Panc1 (cell line): ENCODE results near the gene ARFIP2. TPM values are rescaled to one million over a fixed set of nuclear protein-coding genes. Genes with fewer than 3 reads are reported as not detected.
A peak's percentile ranks its signal among the peaks of the same experiment; 100 is the strongest.

Experiments used
- ATAC-seq: fragments of 200-7000 bp; cut with Tn5 transposase; 2 replicates; pipeline ENCODE4 v1.9.1; 2020; ENCODE audit warnings: mild to moderate bottlenecking, moderate library complexity
- BruUV-seq: library from RNA; stranded (reverse); fragments of 400-500 nt; replicated peaks from 2 replicates; lab custom pipeline; 2021; lab: Mats Ljungman, UMichigan
- CTCF ChIA-PET: fragments of 300-600 bp; sonication (Branson Sonifier 250); formaldehyde crosslinking; loops from one replicate; lab custom pipeline; 2022; ENCODE audit warnings: antibody characterized with exemption; lab: Charles Lee
- POLR2A ChIA-PET: fragments of 300-600 bp; sonication (Branson Sonifier 250); formaldehyde crosslinking; loops from one replicate; lab custom pipeline; 2022; ENCODE audit warnings: antibody characterized with exemption; lab: Charles Lee
- DNase-seq: peaks from one replicate; pipeline ENCODE4 v3.0.0-alpha.2; 2010; ENCODE audit warnings: low read depth, low spot score
- H3K27ac ChIP-seq: 2 replicates; pipeline ENCODE4 v1.5.1; 2011; ENCODE audit warnings: mild to moderate bottlenecking, low read length, inconsistent platforms
- H3K27me3 ChIP-seq: fragments of 200-500 bp; sonication (Bioruptor generic); 2 replicates; pipeline ENCODE4 v1.6.0; 2014; ENCODE audit warnings: low read length, inconsistent platforms; ENCODE audit not compliant: control insufficient read depth, insufficient read depth
- H3K36me3 ChIP-seq: fragments of 200-500 bp; sonication (Bioruptor generic); 2 replicates; pipeline ENCODE4 v1.5.1; 2014; ENCODE audit warnings: inconsistent platforms, mild to moderate bottlenecking, low read length, moderate library complexity; ENCODE audit not compliant: control insufficient read depth, insufficient read depth
- H3K4me1 ChIP-seq: 2 replicates; pipeline ENCODE4 v1.5.1; 2011; ENCODE audit warnings: inconsistent platforms, mild to moderate bottlenecking, low read length, moderate library complexity; ENCODE audit not compliant: control insufficient read depth, insufficient read depth
- H3K4me3 ChIP-seq, 2 experiments: 2 replicates each; pipeline ENCODE4 v1.5.1; 2011 to 2012; ENCODE audit warnings: low read depth in 2 of 2, low read length in 2 of 2, mild to moderate bottlenecking in 2 of 2, inconsistent platforms in 1 of 2, moderate library complexity in 1 of 2
- H3K9me3 ChIP-seq: fragments of 200-500 bp; sonication (Bioruptor generic); 2 replicates; pipeline ENCODE4 v1.5.1; 2014; ENCODE audit warnings: low read depth, mild to moderate bottlenecking, inconsistent platforms, low read length, moderate library complexity; ENCODE audit not compliant: control insufficient read depth, insufficient read depth
- CTCF ChIP-seq: fragments of 450-650 bp; IDR thresholded peaks from 2 replicates; pipeline ENCODE4 v1.5.1; 2017; ENCODE audit warnings: mild to moderate bottlenecking
- POLR2AphosphoS5 ChIP-seq: IDR thresholded peaks from 2 replicates; pipeline ENCODE4 v1.6.1; 2012; ENCODE audit warnings: mild to moderate bottlenecking, low read depth, low read length, moderate library complexity
- SIN3A ChIP-seq: IDR thresholded peaks from 2 replicates; pipeline ENCODE4 v1.6.1; 2012; ENCODE audit warnings: low read depth, mild to moderate bottlenecking, low read length, moderate library complexity, borderline replicate concordance; ENCODE audit not compliant: insufficient read depth
- TCF7L2 ChIP-seq: IDR thresholded peaks from 2 replicates; pipeline ENCODE4 v1.6.1; 2011; ENCODE audit warnings: mild to moderate bottlenecking, low read depth, low read length, inconsistent platforms
- in situ Hi-C: cut with HindIII; loops from 2 replicates; pipeline ENCODE4 v1.10.0; 2016; ENCODE audit warnings: low sequenced_read_pairs, low pct_unique_long_range_greater_than_20kb
- intact Hi-C: fragments of 100-400 bp; cut with micrococcal nuclease; formaldehyde crosslinking; loops from one replicate; pipeline ENCODE4 v1.10.0; 2022; ENCODE audit not compliant: unreplicated experiment
- total RNA-seq: library from RNA; stranded (reverse); gene quantifications from one replicate; pipeline ENCODE4 v1.2.1, GENCODE V29; 2021; ENCODE audit not compliant: unreplicated experiment
- TF ChIP-seq, protein P1 (sequence below), 2 experiments: IDR thresholded peaks; 2 replicates each; pipeline ENCODE4 v1.6.1; 2011 to 2012; ENCODE audit warnings: low read depth in 2 of 2, control low read depth in 1 of 2, low read length in 1 of 2, mild to moderate bottlenecking in 1 of 2, moderate library complexity in 1 of 2; ENCODE audit not compliant: insufficient read depth in 1 of 2

ARFIP2 gene
- total RNA-seq, 1 experiment from 2014 or later: 116 TPM

- DNase-seq (no peak), ATAC-seq (no peak)
- BruUV-seq: no TSS peak
- H3K27me3 ChIP-seq: no peaks in the 10 kb centered on the region
- H3K27ac ChIP-seq: no peak overlapping the region
- POLR2A ChIA-PET: interaction anchor here (0.6 to 1.1 kb wide), 4 partner anchors 13 to 363 kb away, joined by 3 to 15 read pairs (median 7); no protein-coding TSS in a partner anchor
- TF ChIP-seq, protein P1, sequence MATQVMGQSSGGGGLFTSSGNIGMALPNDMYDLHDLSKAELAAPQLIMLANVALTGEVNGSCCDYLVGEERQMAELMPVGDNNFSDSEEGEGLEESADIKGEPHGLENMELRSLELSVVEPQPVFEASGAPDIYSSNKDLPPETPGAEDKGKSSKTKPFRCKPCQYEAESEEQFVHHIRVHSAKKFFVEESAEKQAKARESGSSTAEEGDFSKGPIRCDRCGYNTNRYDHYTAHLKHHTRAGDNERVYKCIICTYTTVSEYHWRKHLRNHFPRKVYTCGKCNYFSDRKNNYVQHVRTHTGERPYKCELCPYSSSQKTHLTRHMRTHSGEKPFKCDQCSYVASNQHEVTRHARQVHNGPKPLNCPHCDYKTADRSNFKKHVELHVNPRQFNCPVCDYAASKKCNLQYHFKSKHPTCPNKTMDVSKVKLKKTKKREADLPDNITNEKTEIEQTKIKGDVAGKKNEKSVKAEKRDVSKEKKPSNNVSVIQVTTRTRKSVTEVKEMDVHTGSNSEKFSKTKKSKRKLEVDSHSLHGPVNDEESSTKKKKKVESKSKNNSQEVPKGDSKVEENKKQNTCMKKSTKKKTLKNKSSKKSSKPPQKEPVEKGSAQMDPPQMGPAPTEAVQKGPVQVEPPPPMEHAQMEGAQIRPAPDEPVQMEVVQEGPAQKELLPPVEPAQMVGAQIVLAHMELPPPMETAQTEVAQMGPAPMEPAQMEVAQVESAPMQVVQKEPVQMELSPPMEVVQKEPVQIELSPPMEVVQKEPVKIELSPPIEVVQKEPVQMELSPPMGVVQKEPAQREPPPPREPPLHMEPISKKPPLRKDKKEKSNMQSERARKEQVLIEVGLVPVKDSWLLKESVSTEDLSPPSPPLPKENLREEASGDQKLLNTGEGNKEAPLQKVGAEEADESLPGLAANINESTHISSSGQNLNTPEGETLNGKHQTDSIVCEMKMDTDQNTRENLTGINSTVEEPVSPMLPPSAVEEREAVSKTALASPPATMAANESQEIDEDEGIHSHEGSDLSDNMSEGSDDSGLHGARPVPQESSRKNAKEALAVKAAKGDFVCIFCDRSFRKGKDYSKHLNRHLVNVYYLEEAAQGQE (IDR thresholded peaks at IDR 0.05; ENCODE audit: insufficient read depth in 1 of 2, low read depth in 2 of 2, low read length in 1 of 2): no peak
- TF ChIP-seq SIN3A (no peak), TCF7L2 (no peak), POLR2AphosphoS5 (no peak), CTCF (no peak; the same call in 1 of the 2 replicates)
- CTCF ChIA-PET: interaction anchor here (1.1 kb wide), 1 partner anchor 97 kb away, joined by 5 read pairs; no protein-coding TSS in a partner anchor
- no peak overlapping the region for H3K4me3 ChIP-seq
- intact Hi-C loops (no loop called here), in situ Hi-C loops (no loop called here)
- H3K36me3 ChIP-seq: no peaks in the 10 kb centered on the region; the same call in 1 of the 2 replicates
- H3K9me3 ChIP-seq: no peaks in the 10 kb centered on the region
- peaks cover 31% of the 10 kb centered on the region for H3K4me1 ChIP-seq
Observed at GRCh38 chr11:6475936-6476335, 5.2 kb downstream of the ARFIP2 start.

- Histone ChIP-seq H3K27me3 (no peaks in the 10 kb centered on the region), H3K9me3 (no peaks in the 10 kb centered on the region), H3K36me3 (no peaks in the 10 kb centered on the region), H3K4me3 (peak overlapping the region; percentile 60 to 84; a peak in 2 of 4 replicates), H3K27ac (peak overlapping the region; percentile 91), H3K4me1 (peaks cover 26% of the 10 kb centered on the region)
- in situ Hi-C loops: no loop called here
- DNase-seq: peak; percentile 25
- CTCF ChIA-PET: interaction anchor here (0.9 to 2.5 kb wide), 2 partner anchors 76 to 96 kb away, joined by 5 to 10 read pairs; no protein-coding TSS in a partner anchor
- no TSS peak for BruUV-seq
- no peak for ATAC-seq
- POLR2A ChIA-PET: interaction anchor here (0.6 to 1.1 kb wide), 2 partner anchors 96 to 155 kb away, joined by 4 to 7 read pairs; partner anchors contain the start of gene CAVIN3
- intact Hi-C loops: no loop called here
- TF ChIP-seq SIN3A (0 out of 2 replicates have a peak, but pooled peaks have one; percentile 25), CTCF (no peak), POLR2AphosphoS5 (peak; percentile 75; the same call in 1 of the 2 replicates)
- TF ChIP-seq, protein P1 (IDR thresholded peaks at IDR 0.05; ENCODE audit: insufficient read depth in 1 of 2, low read depth in 2 of 2, low read length in 1 of 2): no peak
Observed at GRCh38 chr11:6474806-6475500, 6.2 kb downstream of the ARFIP2 start.
